Bronchial epithelial cell (primary cell): ENCODE results near the gene ZNF628. TPM values are rescaled to one million over a fixed set of nuclear protein-coding genes. Genes with fewer than 3 reads are reported as not detected.
A peak's percentile ranks its signal among the peaks of the same experiment; 100 is the strongest.

Source experiments
- DNase-seq: peaks from one replicate; pipeline ENCODE4 v3.0.0-alpha.2; 2010; ENCODE audit warnings: low read depth
- FAIRE-seq: peaks from 2 replicates; lab custom pipeline; 2011; peaks lifted over from hg19 to GRCh38; lab: Jason Lieb, UNC
- H3K27me3 ChIP-seq: 2 replicates; pipeline ENCODE4 v1.5.1; 2011; ENCODE audit warnings: low read length; ENCODE audit not compliant: control insufficient read depth, insufficient read depth
- H3K36me3 ChIP-seq: 2 replicates; pipeline ENCODE4 v1.5.1; 2011; ENCODE audit warnings: low read length; ENCODE audit not compliant: control insufficient read depth, insufficient read depth
- H3K4me3 ChIP-seq: 2 replicates; pipeline ENCODE4 v1.5.1; 2011; ENCODE audit warnings: mild to moderate bottlenecking, low read depth, low read length, control low read depth
- total RNA-seq: library from RNA; depleted of rRNA; stranded (reverse); fragments of >200 nt; gene quantifications from 2 replicates; pipeline ENCODE4 v1.2.1, GENCODE V29; 2014
- TF ChIP-seq, protein P1 (sequence below): IDR thresholded peaks from 2 replicates; pipeline ENCODE4 v1.5.1; 2011; ENCODE audit warnings: mild to moderate bottlenecking, moderate library complexity, low read length, control low read depth, inconsistent platforms; ENCODE audit not compliant: insufficient read depth, severe bottlenecking

The ZNF628 gene
- total RNA-seq, 1 donor from 2014 or later = 0.79 TPM

DNA sequence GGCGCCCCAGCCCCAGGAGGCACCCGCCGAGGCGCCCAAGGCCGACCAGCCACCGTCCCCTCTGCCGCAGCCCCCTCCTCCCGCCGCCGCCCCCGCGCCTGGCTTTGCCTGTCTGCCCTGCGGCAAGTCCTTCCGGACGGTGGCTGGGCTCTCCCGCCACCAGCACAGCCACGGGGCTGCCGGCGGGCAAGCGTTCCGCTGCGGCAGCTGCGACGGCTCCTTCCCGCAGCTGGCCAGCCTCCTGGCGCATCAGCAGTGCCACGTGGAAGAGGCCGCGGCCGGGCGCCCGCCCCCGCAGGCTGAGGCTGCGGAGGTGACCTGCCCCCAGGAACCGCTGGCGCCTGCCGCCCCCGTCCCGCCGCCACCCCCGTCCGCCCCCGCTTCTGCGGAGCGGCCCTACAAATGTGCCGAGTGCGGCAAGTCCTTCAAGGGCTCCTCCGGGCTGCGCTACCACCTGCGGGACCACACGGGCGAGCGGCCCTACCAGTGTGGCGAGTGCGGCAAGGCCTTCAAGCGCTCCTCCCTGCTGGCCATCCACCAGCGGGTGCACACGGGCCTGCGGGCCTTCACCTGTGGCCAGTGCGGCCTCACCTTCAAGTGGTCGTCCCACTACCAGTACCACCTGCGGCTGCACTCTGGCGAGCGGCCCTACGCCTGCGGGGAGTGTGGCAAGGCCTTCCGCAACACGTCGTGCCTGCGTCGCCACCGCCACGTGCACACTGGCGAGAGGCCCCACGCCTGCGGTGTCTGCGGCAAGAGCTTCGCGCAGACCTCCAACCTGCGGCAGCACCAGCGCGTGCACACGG, 5.9 kb downstream of the ZNF628 start:
- DNase-seq = no peak
- TF ChIP-seq, protein P1, sequence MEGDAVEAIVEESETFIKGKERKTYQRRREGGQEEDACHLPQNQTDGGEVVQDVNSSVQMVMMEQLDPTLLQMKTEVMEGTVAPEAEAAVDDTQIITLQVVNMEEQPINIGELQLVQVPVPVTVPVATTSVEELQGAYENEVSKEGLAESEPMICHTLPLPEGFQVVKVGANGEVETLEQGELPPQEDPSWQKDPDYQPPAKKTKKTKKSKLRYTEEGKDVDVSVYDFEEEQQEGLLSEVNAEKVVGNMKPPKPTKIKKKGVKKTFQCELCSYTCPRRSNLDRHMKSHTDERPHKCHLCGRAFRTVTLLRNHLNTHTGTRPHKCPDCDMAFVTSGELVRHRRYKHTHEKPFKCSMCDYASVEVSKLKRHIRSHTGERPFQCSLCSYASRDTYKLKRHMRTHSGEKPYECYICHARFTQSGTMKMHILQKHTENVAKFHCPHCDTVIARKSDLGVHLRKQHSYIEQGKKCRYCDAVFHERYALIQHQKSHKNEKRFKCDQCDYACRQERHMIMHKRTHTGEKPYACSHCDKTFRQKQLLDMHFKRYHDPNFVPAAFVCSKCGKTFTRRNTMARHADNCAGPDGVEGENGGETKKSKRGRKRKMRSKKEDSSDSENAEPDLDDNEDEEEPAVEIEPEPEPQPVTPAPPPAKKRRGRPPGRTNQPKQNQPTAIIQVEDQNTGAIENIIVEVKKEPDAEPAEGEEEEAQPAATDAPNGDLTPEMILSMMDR = no peak

DNA sequence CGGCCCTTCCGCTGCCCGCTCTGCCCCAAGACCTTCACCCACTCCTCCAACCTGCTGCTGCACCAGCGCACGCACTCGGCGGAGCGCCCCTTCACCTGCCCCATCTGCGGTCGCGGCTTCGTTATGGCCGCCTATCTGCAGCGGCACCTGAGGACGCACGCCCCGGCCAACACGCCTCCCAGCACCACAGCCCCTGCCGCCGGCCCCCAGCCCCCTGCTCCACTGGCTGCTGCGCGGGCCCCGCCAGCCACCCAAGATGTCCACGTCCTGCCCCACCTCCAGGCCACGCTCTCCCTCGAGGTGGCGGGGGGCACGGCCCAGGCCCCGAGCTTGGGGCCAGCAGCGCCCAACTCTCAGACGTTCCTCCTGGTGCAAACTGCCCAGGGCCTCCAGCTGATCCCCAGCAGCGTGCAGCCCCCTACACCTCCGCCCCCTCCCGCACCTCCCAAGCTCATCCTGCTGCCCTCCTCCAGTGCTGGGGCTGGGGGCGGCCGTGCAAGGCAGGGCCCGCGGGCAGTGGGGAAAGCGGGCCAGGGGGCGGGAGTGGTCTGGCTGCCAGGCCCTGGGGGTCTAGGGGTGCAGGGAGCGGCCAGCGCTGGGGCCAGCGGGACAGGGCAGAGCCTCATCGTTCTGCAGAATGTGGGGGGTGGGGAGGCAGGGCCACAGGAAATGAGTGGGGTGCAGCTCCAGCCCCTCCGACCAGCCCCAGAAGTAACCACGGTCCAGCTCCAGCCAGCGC, 6.7 kb downstream of the ZNF628 start:
- no peak for DNase-seq
- FAIRE-seq = no peak
- Histone ChIP-seq H3K27me3 (no peaks in the 10 kb centered on the region), H3K4me3 (no peak overlapping the region), H3K36me3 (peaks cover 6% of the 10 kb centered on the region)
- TF ChIP-seq, protein P1 = no peak

More for the DNA sequence above, 5.9 kb downstream of the ZNF628 start:
- Histone ChIP-seq H3K4me3 (no peak overlapping the region), H3K36me3 (peaks cover 6% of the 10 kb centered on the region), H3K27me3 (no peaks in the 10 kb centered on the region)
- FAIRE-seq = no peak

DNA sequence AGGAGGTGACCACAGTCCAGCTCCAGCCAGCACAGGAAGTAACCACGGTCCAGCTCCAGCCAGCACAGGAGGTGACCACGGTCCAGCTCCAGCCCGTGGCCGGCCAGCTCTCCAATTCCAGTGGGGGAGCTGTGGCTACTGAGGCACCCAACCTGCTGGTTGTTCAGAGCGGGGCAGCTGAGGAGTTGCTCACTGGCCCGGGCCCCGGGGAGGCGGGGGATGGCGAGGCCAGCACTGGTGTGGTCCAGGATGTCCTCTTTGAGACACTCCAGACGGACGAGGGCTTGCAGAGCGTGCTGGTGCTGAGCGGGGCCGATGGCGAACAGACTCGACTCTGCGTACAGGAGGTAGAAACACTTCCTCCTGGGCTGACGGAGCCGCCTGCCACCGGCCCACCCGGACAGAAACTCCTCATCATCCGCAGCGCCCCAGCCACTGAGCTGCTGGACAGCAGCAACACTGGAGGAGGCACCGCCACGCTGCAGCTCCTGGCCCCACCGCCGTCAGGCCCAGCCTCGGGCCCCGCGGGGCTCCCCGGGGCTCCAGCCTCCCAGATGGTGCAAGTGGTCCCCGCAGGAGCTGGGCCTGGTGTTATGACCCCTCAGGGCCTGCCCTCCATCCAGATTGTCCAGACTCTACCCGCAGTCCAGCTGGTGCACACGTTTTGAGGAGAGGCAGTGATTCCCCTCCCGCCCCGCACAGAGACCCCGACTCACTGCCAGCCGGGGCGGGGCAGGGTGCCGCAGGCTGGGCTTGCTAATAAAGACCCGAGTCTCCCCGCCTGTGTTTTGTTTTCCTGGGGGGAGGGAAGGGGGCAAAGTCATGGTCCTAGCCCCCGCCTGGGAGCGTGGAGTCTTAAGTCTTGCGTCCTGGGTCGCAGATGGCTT, 7.5 kb downstream of the ZNF628 start:
- DNase-seq (no peak), FAIRE-seq (no peak)
- H3K27me3 ChIP-seq = no peaks in the 10 kb centered on the region
- TF ChIP-seq, protein P1 = no peak
- H3K36me3 ChIP-seq = peaks cover 6% of the 10 kb centered on the region
- peak overlapping the region; percentile 75 for H3K4me3 ChIP-seq

DNA sequence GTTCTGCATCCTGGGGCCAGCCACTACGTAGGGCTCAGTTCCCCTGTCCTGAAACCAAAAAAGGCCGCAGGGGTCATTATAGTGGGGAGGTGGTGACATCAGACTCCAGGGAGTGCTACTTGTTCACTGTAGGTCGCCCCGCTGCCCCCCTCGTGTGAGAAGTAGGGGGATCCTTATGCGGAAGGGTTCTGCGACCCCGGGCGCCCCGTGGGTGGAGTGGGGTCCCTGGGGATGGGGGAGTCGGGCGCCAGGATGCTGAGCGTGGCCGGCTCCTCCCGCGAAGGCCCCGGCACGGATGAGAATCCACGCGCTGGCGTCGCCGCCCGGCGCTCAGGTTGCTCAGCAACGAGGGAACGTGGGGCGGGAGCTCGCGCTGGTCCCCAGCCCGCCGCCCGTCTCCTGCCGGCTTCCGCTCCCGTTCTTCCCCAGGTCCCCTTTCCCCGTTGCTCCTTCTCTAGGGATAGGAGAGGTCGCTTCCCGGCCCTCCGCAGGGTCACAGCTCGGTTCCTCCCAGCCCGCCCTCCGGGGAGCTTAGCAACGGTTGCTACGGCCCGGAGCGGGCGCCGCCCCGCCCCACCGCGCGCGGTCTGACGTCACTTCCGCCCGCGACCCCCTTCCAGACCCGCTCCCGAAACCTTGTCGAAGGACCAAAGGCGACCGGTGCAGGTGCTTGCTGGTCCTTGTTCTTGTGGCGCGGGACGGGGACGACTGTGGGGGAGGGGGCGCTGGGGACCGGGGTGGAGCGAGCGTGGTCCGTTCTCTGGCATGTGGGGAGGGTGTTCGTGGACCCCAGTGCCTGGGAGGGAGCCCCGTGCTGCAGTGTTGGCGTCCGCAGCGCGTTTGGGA, 8.4 kb downstream of the ZNF628 start, which contains the start of gene NAT14:
Gene NAT14, plus strand, starts transcription at position 596 of the 846 bp plus-strand sequence. CDS start 521 bp downstream, outside the sequence.
- H3K27me3 ChIP-seq = peaks cover 2% of the 10 kb centered on the region
- H3K4me3 ChIP-seq = peak within 1 kb of the TSS; percentile 75
- TF ChIP-seq, protein P1 = no peak
- no peak for DNase-seq
- FAIRE-seq = no peak
- peaks cover 6% of the 10 kb centered on the region for H3K36me3 ChIP-seq
